RPMI8226 (cell line): ENCODE measurements around the gene CAMK2G.
A peak's percentile ranks its signal among the peaks of the same experiment; 100 is the strongest.
"Not testable (repeated sequence)": the region's sequence is repeated elsewhere in the genome, so short reads cannot be mapped to it uniquely, and the experiment has no call there.

Experiments used
- DNase-seq: peaks from one replicate; pipeline ENCODE4 v3.0.0-alpha.2; 2015

CAMK2G gene

GRCh38 chr10:73902351-73902750, 28.0 kb upstream of the CAMK2G start:
- DNase-seq = no peak

- DNase-seq = no peak
Measured at GRCh38 chr10:73901261-73901660, 26.9 kb upstream of the CAMK2G start.

GRCh38 chr10:73900064-73900463, 25.7 kb upstream of the CAMK2G start:
- no peak for DNase-seq

DNA sequence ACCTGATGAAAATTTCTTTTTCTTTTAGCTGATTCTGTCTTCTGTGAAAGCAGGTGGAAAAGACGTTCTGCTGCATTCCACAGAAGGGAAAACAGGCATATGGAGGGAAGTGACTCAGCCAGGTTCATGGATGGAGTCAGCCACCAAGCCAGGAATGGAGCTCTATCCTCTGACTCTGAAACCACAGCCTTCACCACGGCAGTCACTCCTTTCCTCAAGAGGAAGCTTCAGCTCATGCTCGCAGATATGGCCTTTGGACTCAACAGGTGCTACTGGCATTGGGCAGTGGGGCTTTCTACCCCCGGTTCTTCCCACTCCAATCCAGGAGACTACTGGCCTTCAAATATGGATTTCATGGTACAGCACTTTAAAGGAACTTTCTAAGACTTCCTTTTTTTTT, 25.1 kb upstream of the CAMK2G start:
- no peak for DNase-seq

DNA sequence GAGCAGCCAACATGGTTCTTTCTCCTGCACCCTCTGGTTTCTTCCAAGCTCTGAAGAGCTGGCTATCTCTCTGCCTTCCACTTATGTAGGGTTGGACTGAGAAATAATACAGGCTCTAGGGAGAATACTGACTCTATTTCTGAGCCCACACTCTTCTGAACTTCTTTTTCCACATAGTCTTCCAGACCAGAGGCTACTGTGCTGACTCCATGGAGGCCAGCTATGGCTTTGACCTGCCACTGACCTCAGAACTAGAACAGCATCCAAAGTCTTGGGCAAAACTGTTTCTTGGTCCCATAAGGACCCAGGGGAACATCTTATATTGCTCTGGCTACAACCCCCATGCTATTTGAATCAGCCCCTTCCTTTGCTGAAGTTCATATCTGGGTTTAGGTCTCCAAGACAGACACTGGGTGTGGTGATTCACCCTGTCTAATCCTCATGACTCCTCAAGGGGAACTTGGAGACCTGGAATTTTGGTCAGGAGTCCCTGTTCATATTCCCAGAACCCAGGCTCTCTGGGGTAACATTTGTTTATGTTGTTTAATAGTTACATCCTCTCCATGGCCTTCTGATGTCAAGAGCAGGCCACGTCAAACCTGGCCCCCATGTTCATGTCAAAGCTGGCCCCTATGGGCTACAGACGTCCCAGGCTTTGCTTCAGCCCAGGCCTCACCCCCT, 24.5 kb upstream of the CAMK2G start:
- DNase-seq = no peak

DNA sequence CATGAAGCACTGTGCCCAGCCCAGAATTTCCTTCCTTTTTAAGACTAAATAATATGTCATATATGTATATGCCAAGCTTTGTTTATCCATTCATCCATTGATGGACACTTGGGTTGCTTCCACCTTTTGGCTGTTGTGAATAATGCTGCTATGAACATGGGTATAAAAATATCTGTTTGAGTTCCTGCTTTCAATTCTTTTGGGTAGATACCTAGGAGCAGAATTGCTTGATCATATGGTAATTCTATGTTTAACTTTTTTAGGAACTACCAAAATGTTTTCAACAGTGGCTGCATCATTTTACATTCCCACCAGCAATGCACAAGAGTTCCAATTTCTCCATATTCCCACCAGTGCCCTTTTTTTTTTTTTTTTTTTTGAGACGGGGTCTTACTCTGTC, 23.3 kb upstream of the CAMK2G start:
- DNase-seq = no peak

GRCh38 chr10:73895381-73895780, 21.0 kb upstream of the CAMK2G start:
- DNase-seq = not testable (repeated sequence)

- DNase-seq = no peak
Measured at GRCh38 chr10:73894245-73894971, 20.1 kb upstream of the CAMK2G start.

GRCh38 chr10:73893426-73893825, 19.1 kb upstream of the CAMK2G start:
- no peak for DNase-seq

DNA sequence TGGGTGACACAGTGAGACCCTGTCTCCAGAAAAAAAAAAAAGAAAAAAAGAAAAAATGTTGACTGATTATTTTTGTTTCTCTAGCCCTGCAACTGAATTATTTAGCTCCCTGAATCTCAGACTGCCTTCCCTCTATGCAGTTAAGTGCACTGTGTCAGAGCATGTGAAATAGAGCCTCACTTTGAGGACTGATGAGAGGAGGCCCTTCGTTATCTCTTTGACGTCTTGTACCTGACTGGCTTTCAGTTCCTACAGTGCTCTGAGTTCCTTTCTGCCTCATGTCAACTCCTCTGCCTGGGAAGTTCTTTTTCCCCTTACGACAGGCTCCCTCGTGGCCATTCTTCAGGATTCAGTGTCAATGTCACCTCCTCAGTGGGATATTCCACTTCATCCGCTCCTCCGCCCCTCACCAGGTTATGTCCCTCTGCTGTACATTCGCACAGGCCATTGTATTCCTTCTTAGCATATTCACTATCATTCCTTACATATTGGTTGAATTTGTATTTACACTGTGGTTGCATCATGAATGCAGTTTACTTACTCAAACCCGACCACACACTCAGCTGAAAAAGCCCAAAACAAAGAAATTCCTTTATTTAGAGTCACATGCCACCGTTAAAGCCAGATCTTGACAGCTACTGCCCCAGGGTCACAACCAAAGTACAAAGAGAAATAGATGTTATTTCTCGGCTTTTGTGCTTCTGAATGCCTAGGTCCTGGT, 18.1 kb upstream of the CAMK2G start:
- DNase-seq = no peak

- DNase-seq = no peak
Measured at GRCh38 chr10:73891540-73891939, 17.2 kb upstream of the CAMK2G start.

DNA sequence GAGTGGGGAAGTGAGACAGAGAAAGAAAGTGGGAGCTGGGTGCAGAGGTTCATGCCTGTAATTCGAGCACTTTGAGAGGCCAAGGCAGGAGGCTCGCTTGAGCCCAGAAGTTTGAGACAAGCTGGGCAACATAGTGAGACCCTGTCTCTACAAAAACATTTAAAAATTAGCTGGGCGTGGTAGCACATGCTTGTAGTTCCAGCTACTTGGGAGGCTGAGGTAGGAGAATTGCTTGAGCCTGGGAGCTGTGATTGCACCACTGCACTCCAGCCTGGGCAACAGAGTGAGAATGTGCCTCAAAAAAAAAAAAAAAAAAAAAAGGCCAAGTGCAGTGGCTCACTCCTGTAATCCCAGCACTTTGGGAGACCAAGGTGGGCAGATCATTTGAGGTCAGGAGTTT, 16.5 kb upstream of the CAMK2G start:
- DNase-seq = not testable (repeated sequence)

- no peak for DNase-seq
Measured at GRCh38 chr10:73890261-73890660, 15.9 kb upstream of the CAMK2G start.

DNA sequence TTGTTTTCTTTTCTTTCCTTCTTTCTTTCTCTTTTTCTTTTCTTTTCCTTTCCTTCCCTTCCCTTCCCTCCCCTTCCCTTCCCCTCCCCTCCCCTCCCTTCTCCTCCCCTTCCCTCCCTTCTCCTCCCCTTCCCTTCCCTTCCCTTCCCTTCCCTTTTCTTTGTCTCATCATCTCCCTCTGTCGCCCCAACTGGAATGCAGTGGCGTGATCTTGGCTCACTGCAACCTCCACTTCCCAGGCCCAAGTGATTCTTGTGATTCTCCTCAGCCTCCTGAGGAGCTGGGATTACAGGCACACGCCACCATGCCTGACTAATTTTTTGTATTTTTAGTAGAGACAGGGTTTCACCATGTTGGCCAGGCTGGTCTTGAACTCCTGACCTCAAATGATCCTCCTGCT, 15.1 kb upstream of the CAMK2G start:
- DNase-seq = not testable (repeated sequence)

DNA sequence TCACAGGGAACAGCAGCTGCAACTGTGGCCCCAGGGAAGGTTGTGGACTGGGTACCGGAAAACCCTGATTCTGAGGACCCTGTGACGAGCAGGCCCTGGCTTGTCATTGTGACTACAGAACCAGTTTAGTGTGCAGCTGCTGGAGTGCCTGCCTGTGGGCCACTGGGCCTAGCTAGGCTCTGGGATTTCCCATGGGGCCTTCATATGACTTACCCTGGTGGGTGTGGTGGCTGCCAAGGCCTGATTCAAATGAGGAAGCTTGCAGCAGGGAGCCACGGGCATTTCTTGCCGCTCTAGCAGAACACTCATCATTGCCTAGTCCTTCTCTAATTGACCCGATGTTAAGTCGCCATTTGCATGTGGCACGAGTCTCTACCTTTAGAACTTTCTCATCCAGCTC, 14.7 kb upstream of the CAMK2G start:
- peak; percentile 82 for DNase-seq

DNA sequence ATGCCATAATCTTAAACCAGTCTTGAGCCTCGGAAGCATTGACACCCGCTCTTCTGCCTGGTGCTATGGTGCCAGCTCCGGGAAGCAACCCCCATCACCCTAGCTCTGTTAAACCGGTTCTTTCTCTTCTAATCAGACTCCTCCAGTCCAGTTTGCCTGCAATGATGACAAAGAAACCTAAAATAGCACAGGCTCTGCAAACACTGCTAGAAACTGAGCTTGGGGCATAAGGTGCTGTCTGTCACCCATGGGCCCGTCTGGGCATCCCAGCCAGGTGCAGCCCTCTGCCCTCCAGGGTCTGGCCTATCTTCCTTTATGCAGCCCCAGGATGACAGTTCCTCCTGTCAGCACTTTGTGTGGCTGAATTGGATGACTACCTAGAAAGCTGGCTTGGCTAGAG, 14.2 kb upstream of the CAMK2G start:
- peak; percentile 81 for DNase-seq

DNA sequence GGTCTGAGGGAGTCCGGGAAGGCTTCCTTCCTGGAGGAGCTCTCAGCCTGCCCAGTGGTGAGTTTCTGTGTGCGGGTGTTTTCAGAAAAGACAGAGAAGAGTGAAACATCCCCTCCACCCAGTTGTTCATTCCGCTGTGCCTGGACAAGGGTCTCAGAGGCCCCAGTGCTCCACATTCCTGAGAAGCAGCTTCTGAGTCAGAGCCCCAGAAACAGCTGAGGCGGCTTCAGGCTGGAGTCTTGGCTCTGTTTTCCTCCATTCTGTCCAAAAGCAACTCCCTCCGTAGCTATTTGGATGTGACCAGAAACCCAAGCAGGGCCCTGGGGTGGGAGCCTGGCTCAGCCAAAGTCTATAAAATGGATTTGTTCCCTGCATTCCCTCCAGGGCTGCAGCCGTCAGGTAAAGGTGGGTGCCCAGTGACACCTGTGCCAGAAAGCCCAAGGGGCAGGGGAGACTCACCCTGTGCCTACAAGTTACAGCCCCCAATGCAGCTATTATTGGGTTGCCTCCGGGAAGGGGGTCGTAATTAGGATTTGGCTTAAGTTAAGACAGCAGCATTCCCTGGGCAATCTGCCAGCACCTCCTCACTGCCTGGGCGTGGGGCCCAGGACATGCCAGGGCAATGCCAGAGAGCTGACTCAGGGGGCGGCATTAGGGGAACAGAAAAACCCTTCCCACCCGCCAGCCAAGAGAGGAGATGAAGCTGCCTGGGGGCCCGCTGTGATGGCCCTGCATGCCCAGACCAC, 13.1 kb upstream of the CAMK2G start:
- peak; percentile 66 for DNase-seq

- DNase-seq = no peak
Measured at GRCh38 chr10:73886661-73887293, 12.4 kb upstream of the CAMK2G start.

GRCh38 chr10:73886085-73886529, 11.8 kb upstream of the CAMK2G start:
- peak; percentile 64 for DNase-seq

DNA sequence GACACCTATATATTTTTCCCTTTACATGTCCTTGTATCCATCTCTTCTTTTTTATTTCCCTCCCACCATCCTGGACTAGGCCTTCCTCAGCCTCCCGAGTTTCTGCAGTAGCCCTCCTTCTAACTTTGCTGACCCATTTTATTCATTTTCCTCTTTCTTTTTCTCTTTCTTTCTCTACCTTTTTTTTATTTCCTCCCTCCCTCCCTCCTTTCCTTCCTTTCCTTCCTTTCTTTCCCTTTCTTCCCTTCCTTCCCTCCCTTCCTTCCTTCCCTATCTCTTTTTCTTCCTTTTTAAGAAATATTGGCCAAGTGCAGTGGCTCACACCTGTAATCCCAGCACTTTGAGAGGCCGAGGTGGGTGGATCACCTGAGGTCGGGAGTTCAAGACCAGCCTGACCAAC, 9.7 kb upstream of the CAMK2G start:
- DNase-seq = no peak

DNA sequence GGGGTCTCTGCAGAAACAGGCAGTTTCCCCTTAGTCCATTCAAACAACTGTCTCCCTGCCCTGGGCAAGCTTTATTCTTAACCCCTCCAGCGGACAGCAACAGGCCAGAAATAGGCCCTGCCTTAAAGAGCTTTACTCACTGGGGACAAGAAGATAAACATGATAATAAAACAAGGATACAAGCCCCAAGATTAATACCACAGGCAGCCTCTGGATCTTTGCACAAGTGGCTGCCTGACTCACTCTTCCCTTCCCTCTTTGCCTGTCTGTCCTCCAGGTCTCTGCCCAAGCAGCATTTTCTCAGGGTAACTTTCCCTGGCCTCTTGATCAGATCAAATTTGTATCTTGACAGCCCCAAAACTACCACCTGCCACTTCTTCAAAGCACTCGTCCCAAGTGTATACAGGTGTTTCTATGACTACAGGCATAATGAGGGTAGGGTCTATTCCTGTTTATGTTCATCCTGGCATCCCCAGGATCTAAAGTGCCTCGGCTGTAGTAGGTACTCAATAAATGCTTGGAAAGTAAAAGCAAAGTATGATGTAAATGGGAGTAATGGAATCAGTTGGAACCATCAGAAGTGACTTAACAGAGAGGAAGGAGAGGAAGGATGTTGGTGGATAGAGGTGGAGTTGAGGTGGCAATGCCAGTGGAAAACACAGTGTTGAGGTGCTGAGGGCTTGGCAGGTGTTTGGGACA, 7.0 kb upstream of the CAMK2G start:
- no peak for DNase-seq
